ENCODE data around the gene BPIFB4.
"Not testable (repeated sequence)": the region's sequence is repeated elsewhere in the genome, so short reads cannot be mapped to it uniquely, and the experiment has no call there.

BPIFB4 gene

GRCh38 chr20:33112547-33113386 lies 33.3 kb downstream of the BPIFB4 start:
- no peaks in the 10 kb centered on the region for H3K27me3 ChIP-seq (replicated peaks; ENCODE audit: control insufficient read depth, insufficient read depth, low read length, poor library complexity, severe bottlenecking)
- H3K27ac ChIP-seq (ENCODE audit: insufficient read depth, low read length, poor library complexity, severe bottlenecking): no peak overlapping the region
- H3K4me1 ChIP-seq (ENCODE audit: control insufficient read depth, insufficient read depth, low read length, poor library complexity, severe bottlenecking): no peaks in the 10 kb centered on the region
- H3K36me3 ChIP-seq (ENCODE audit: control insufficient read depth, insufficient read depth, low read length): no peaks in the 10 kb centered on the region
- no peaks in the 10 kb centered on the region for H3K9me3 ChIP-seq (ENCODE audit: control insufficient read depth, low read length)
- no peak overlapping the region for H3K4me3 ChIP-seq (ENCODE audit: insufficient read depth, low read depth, low read length, poor library complexity, severe bottlenecking)
- no peak for DNase-seq

GRCh38 chr20:33113387-33113908 lies 34.0 kb downstream of the BPIFB4 start:
- Histone ChIP-seq H3K36me3 (ENCODE audit: control insufficient read depth, insufficient read depth, low read length) (no peaks in the 10 kb centered on the region), H3K4me1 (ENCODE audit: control insufficient read depth, insufficient read depth, low read length, poor library complexity, severe bottlenecking) (no peaks in the 10 kb centered on the region), H3K9me3 (ENCODE audit: control insufficient read depth, low read length) (no peaks in the 10 kb centered on the region), H3K27ac (ENCODE audit: insufficient read depth, low read length, poor library complexity, severe bottlenecking) (no peak overlapping the region), H3K27me3 (replicated peaks; ENCODE audit: control insufficient read depth, insufficient read depth, low read length, poor library complexity, severe bottlenecking) (no peaks in the 10 kb centered on the region), H3K4me3 (ENCODE audit: insufficient read depth, low read depth, low read length, poor library complexity, severe bottlenecking) (no peak overlapping the region)
- no peak for DNase-seq

GRCh38 chr20:33115501-33115900 lies 36.1 kb downstream of the BPIFB4 start:
- not testable (repeated sequence) for H3K4me3 ChIP-seq (ENCODE audit: insufficient read depth, low read depth, low read length, poor library complexity, severe bottlenecking); H3K36me3 ChIP-seq (ENCODE audit: control insufficient read depth, insufficient read depth, low read length); H3K27me3 ChIP-seq (replicated peaks; ENCODE audit: control insufficient read depth, insufficient read depth, low read length, poor library complexity, severe bottlenecking); H3K4me1 ChIP-seq (ENCODE audit: control insufficient read depth, insufficient read depth, low read length, poor library complexity, severe bottlenecking); H3K9me3 ChIP-seq (ENCODE audit: control insufficient read depth, low read length); H3K27ac ChIP-seq (ENCODE audit: insufficient read depth, low read length, poor library complexity, severe bottlenecking); DNase-seq

GRCh38 chr20:33119725-33120720 lies 40.6 kb downstream of the BPIFB4 start:
- no peak overlapping the region for H3K27ac ChIP-seq (ENCODE audit: insufficient read depth, low read length, poor library complexity, severe bottlenecking)
- DNase-seq: no peak

GRCh38 chr20:33120934-33121333 lies 41.5 kb downstream of the BPIFB4 start:
- no peaks in the 10 kb centered on the region for H3K27me3 ChIP-seq (replicated peaks; ENCODE audit: control insufficient read depth, insufficient read depth, low read length, poor library complexity, severe bottlenecking)
- no peaks in the 10 kb centered on the region for H3K9me3 ChIP-seq (ENCODE audit: control insufficient read depth, low read length)
- DNase-seq: no peak
- no peaks in the 10 kb centered on the region for H3K4me1 ChIP-seq (ENCODE audit: control insufficient read depth, insufficient read depth, low read length, poor library complexity, severe bottlenecking)
- no peak overlapping the region for H3K27ac ChIP-seq (ENCODE audit: insufficient read depth, low read length, poor library complexity, severe bottlenecking)
- no peaks in the 10 kb centered on the region for H3K36me3 ChIP-seq (ENCODE audit: control insufficient read depth, insufficient read depth, low read length)
- no peak overlapping the region for H3K4me3 ChIP-seq (ENCODE audit: insufficient read depth, low read depth, low read length, poor library complexity, severe bottlenecking)

More at GRCh38 chr20:33119725-33120720, 40.6 kb downstream of the BPIFB4 start:
- H3K4me1 ChIP-seq (ENCODE audit: control insufficient read depth, insufficient read depth, low read length, poor library complexity, severe bottlenecking): no peaks in the 10 kb centered on the region
- H3K4me3 ChIP-seq (ENCODE audit: insufficient read depth, low read depth, low read length, poor library complexity, severe bottlenecking): no peak overlapping the region
- H3K9me3 ChIP-seq (ENCODE audit: control insufficient read depth, low read length): no peaks in the 10 kb centered on the region
- no peaks in the 10 kb centered on the region for H3K27me3 ChIP-seq (replicated peaks; ENCODE audit: control insufficient read depth, insufficient read depth, low read length, poor library complexity, severe bottlenecking)
- no peaks in the 10 kb centered on the region for H3K36me3 ChIP-seq (ENCODE audit: control insufficient read depth, insufficient read depth, low read length)

- H3K9me3 ChIP-seq (ENCODE audit: control insufficient read depth, low read length); H3K4me3 ChIP-seq (ENCODE audit: insufficient read depth, low read depth, low read length, poor library complexity, severe bottlenecking); DNase-seq; H3K4me1 ChIP-seq (ENCODE audit: control insufficient read depth, insufficient read depth, low read length, poor library complexity, severe bottlenecking); H3K27me3 ChIP-seq (replicated peaks; ENCODE audit: control insufficient read depth, insufficient read depth, low read length, poor library complexity, severe bottlenecking); H3K27ac ChIP-seq (ENCODE audit: insufficient read depth, low read length, poor library complexity, severe bottlenecking); H3K36me3 ChIP-seq (ENCODE audit: control insufficient read depth, insufficient read depth, low read length): not testable (repeated sequence)
Measured at GRCh38 chr20:33122297-33122696, 42.9 kb downstream of the BPIFB4 start.

- Histone ChIP-seq H3K9me3 (ENCODE audit: control insufficient read depth, low read length) (no peaks in the 10 kb centered on the region), H3K4me1 (ENCODE audit: control insufficient read depth, insufficient read depth, low read length, poor library complexity, severe bottlenecking) (no peaks in the 10 kb centered on the region)
Measured at GRCh38 chr20:33124261-33124660, 44.8 kb downstream of the BPIFB4 start.

GRCh38 chr20:33124994-33125393 lies 45.6 kb downstream of the BPIFB4 start:
- Histone ChIP-seq H3K36me3 (ENCODE audit: control insufficient read depth, insufficient read depth, low read length) (no peaks in the 10 kb centered on the region), H3K4me3 (ENCODE audit: insufficient read depth, low read depth, low read length, poor library complexity, severe bottlenecking) (no peak overlapping the region), H3K4me1 (ENCODE audit: control insufficient read depth, insufficient read depth, low read length, poor library complexity, severe bottlenecking) (no peaks in the 10 kb centered on the region), H3K27ac (ENCODE audit: insufficient read depth, low read length, poor library complexity, severe bottlenecking) (no peak overlapping the region), H3K27me3 (replicated peaks; ENCODE audit: control insufficient read depth, insufficient read depth, low read length, poor library complexity, severe bottlenecking) (no peaks in the 10 kb centered on the region), H3K9me3 (ENCODE audit: control insufficient read depth, low read length) (no peaks in the 10 kb centered on the region)
- DNase-seq: no peak

More at GRCh38 chr20:33124261-33124660, 44.8 kb downstream of the BPIFB4 start:
- Histone ChIP-seq H3K27ac (ENCODE audit: insufficient read depth, low read length, poor library complexity, severe bottlenecking) (no peak overlapping the region), H3K36me3 (ENCODE audit: control insufficient read depth, insufficient read depth, low read length) (no peaks in the 10 kb centered on the region), H3K27me3 (replicated peaks; ENCODE audit: control insufficient read depth, insufficient read depth, low read length, poor library complexity, severe bottlenecking) (no peaks in the 10 kb centered on the region), H3K4me3 (ENCODE audit: insufficient read depth, low read depth, low read length, poor library complexity, severe bottlenecking) (no peak overlapping the region)
- DNase-seq: no peak

GRCh38 chr20:33125983-33126382 lies 46.5 kb downstream of the BPIFB4 start:
- H3K27me3 ChIP-seq (replicated peaks; ENCODE audit: control insufficient read depth, insufficient read depth, low read length, poor library complexity, severe bottlenecking): no peaks in the 10 kb centered on the region
- no peak overlapping the region for H3K4me3 ChIP-seq (ENCODE audit: insufficient read depth, low read depth, low read length, poor library complexity, severe bottlenecking)
- no peak for DNase-seq
- H3K4me1 ChIP-seq (ENCODE audit: control insufficient read depth, insufficient read depth, low read length, poor library complexity, severe bottlenecking): no peaks in the 10 kb centered on the region
- no peaks in the 10 kb centered on the region for H3K36me3 ChIP-seq (ENCODE audit: control insufficient read depth, insufficient read depth, low read length)
- no peak overlapping the region for H3K27ac ChIP-seq (ENCODE audit: insufficient read depth, low read length, poor library complexity, severe bottlenecking)
- H3K9me3 ChIP-seq (ENCODE audit: control insufficient read depth, low read length): no peaks in the 10 kb centered on the region
